ENCODE data around the gene SLCO2A1. TPM values are rescaled to one million over a fixed set of nuclear protein-coding genes. Genes with fewer than 3 reads are reported as not detected.
A peak's percentile ranks its signal among the peaks of the same experiment; 100 is the strongest.

The SLCO2A1 gene
- total RNA-seq, 1 donor from 2014 or later: 0.07 TPM

- Mint-ChIP-seq H3K27me3 (ENCODE audit: insufficient read depth, low read depth) (no peaks in the 10 kb centered on the region), H3K4me1 (peaks cover 24% of the 10 kb centered on the region), H3K27ac (no peak overlapping the region), H3K36me3 (no peaks in the 10 kb centered on the region), H3K9me3 (no peaks in the 10 kb centered on the region), H3K4me3 (no peak overlapping the region)
- no peaks in the 10 kb centered on the region for H4K20me1 ChIP-seq (ENCODE audit: low read depth)
- H3K79me2 ChIP-seq (ENCODE audit: low read depth): no peaks in the 10 kb centered on the region
- H3K4me2 ChIP-seq: no peak overlapping the region
- H2AFZ ChIP-seq (replicated peaks): no peak overlapping the region
- H3K36me3 ChIP-seq: no peaks in the 10 kb centered on the region
- peaks cover 7% of the 10 kb centered on the region for H3K27me3 ChIP-seq
- H3F3A ChIP-seq (ENCODE audit: low read depth): peaks cover 8% of the 10 kb centered on the region
- no peaks in the 10 kb centered on the region for H3K9me3 ChIP-seq (ENCODE audit: low read depth)
- no peak overlapping the region for H3K27ac ChIP-seq
- peaks cover 26% of the 10 kb centered on the region for H3K4me1 ChIP-seq
- H3K9ac ChIP-seq: no peak overlapping the region
- TF ChIP-seq CTCF (IDR thresholded peaks at IDR 0.05) (no peak), EZH2 (IDR thresholded peaks at IDR 0.05) (no peak), EZH2phosphoT487 (IDR thresholded peaks at IDR 0.05) (no peak)
- no peak overlapping the region for H3K4me3 ChIP-seq
- DNase-seq (ENCODE audit: low spot score): no peak
Measured at GRCh38 chr3:133991209-133991608, 38.5 kb downstream of the SLCO2A1 start.

- no peaks in the 10 kb centered on the region for H3K9me3 Mint-ChIP-seq
- no peak overlapping the region for H3K4me3 Mint-ChIP-seq
- H3K36me3 Mint-ChIP-seq: no peaks in the 10 kb centered on the region
- Histone ChIP-seq H3K9me3 (ENCODE audit: low read depth) (no peaks in the 10 kb centered on the region), H2AFZ (replicated peaks) (no peak overlapping the region), H3K4me2 (no peak overlapping the region), H3K27ac (no peak overlapping the region), H3K36me3 (no peaks in the 10 kb centered on the region), H3K79me2 (ENCODE audit: low read depth) (no peaks in the 10 kb centered on the region), H3K4me3 (no peak overlapping the region), H4K20me1 (ENCODE audit: low read depth) (no peaks in the 10 kb centered on the region), H3K9ac (no peak overlapping the region), H3K4me1 (peaks cover 17% of the 10 kb centered on the region), H3K27me3 (peaks cover 7% of the 10 kb centered on the region), H3F3A (ENCODE audit: low read depth) (peaks cover 8% of the 10 kb centered on the region)
- TF ChIP-seq CTCF (IDR thresholded peaks at IDR 0.05): no peak
- no peak for TF ChIP-seq EZH2 (IDR thresholded peaks at IDR 0.05)
- TF ChIP-seq EZH2phosphoT487 (IDR thresholded peaks at IDR 0.05): no peak
- no peak for DNase-seq (ENCODE audit: low spot score)
- no peaks in the 10 kb centered on the region for H3K27me3 Mint-ChIP-seq (ENCODE audit: insufficient read depth, low read depth)
- peaks cover 22% of the 10 kb centered on the region for H3K4me1 Mint-ChIP-seq
- H3K27ac Mint-ChIP-seq: no peak overlapping the region
Measured at GRCh38 chr3:133989936-133990702, 39.6 kb downstream of the SLCO2A1 start.

- Mint-ChIP-seq H3K27ac (no peak overlapping the region), H3K9me3 (no peaks in the 10 kb centered on the region), H3K36me3 (no peaks in the 10 kb centered on the region), H3K4me1 (peaks cover 22% of the 10 kb centered on the region), H3K27me3 (ENCODE audit: insufficient read depth, low read depth) (peaks cover 2% of the 10 kb centered on the region), H3K4me3 (no peak overlapping the region)
- H3K4me2 ChIP-seq: peak overlapping the region; percentile 48
- peak; percentile 45 for DNase-seq (ENCODE audit: low spot score)
- H3K9ac ChIP-seq: no peak overlapping the region
- peaks cover 8% of the 10 kb centered on the region for H3F3A ChIP-seq (ENCODE audit: low read depth)
- TF ChIP-seq EZH2phosphoT487 (IDR thresholded peaks at IDR 0.05): no peak
- TF ChIP-seq EZH2 (IDR thresholded peaks at IDR 0.05): no peak
- no peak for TF ChIP-seq CTCF (IDR thresholded peaks at IDR 0.05)
- H4K20me1 ChIP-seq (ENCODE audit: low read depth): no peaks in the 10 kb centered on the region
- peak overlapping the region; percentile 94 for H2AFZ ChIP-seq (replicated peaks)
- H3K4me1 ChIP-seq: peaks cover 17% of the 10 kb centered on the region
- H3K9me3 ChIP-seq (ENCODE audit: low read depth): no peaks in the 10 kb centered on the region
- H3K36me3 ChIP-seq: no peaks in the 10 kb centered on the region
- H3K27me3 ChIP-seq: no peaks in the 10 kb centered on the region
- H3K4me3 ChIP-seq: no peak overlapping the region
- no peaks in the 10 kb centered on the region for H3K79me2 ChIP-seq (ENCODE audit: low read depth)
- no peak overlapping the region for H3K27ac ChIP-seq
Measured at GRCh38 chr3:133988631-133989161, 41.0 kb downstream of the SLCO2A1 start.

Measured in neural progenitor cell (in vitro differentiated cells).